HG03571 (cell line): ENCODE measurements around the gene TEX261.

Experiments
- ATAC-seq: cut with Tn5 transposase; IDR thresholded peaks from one replicate; pipeline ENCODE4 v1.9.1; 2021; ENCODE audit not compliant: unreplicated experiment

Gene TEX261

DNA sequence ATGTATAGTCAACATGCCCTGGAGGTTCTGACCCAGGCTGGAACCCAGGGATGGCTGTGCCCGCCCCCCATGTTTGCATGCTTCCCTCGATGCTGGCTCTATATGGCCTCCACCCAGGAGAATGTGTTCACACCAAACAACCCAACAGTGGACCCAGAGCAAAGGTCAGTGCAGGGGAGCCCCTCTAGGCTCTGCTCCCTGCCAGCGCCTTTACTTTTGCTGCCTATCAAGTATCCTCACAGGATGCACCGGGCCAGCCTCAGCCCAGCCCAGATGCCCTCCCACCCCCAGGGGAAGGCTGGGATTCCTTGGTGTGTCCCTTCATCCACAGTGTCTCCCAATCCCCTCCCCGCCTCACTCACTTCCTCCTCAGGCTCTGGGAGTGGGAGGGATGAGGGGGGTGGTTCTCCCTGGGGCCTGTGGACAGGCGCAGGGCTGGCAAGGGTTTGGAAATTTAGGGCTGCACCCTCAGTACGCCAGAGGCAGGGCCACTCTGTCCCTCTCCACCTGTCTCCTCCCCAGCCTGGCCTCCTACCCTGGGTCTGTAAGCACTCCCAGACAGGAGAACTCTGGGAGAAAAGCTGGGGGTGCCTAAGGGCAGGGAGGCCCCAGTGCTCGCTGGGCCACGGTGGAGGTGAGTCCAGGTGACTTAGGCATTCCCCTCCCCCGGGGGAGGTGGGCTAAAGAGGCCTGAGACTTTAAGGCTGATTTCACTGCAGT lies 56.6 kb downstream of the TEX261 start:
- ATAC-seq: no peak

DNA sequence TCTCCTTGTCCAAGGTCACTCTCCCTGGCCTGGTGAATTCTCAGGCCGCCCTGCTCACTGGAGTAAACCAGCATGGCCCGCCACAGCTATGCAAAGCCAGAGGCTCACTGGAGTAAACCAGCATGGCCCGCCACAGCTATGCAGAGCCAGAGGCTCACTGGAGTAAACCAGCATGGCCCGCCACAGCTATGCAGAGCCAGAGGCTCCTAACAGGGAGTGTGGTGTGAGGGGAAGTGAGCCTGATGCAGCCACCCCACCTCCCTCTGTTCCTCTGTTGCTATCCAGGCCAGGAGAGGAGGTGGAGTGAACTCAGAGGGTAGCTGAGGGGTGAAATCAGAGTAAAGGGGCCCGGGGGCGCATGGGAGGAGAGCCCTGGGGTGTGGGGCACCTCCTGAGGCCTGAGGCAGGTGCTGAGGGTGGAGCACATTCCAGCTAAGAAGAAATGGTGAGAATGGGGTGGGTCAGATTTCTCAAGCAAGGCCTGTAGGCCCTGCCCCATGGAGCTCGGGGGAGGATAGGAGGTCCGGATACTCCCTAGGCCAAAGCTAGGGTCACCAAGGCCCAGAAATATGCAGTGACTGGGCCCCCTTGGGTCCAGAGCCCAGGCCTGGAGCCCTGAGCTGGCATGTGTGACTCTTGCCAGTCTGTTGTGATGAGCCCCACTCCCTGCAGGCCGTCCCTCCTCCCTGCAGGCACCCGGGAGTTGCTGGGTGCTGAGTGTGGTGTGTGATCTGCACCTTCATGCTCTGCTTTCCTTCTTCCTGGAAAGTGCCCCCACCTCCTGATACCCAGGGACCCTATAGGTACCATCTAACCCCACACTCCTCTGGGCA lies 57.5 kb downstream of the TEX261 start:
- ATAC-seq: no peak

DNA sequence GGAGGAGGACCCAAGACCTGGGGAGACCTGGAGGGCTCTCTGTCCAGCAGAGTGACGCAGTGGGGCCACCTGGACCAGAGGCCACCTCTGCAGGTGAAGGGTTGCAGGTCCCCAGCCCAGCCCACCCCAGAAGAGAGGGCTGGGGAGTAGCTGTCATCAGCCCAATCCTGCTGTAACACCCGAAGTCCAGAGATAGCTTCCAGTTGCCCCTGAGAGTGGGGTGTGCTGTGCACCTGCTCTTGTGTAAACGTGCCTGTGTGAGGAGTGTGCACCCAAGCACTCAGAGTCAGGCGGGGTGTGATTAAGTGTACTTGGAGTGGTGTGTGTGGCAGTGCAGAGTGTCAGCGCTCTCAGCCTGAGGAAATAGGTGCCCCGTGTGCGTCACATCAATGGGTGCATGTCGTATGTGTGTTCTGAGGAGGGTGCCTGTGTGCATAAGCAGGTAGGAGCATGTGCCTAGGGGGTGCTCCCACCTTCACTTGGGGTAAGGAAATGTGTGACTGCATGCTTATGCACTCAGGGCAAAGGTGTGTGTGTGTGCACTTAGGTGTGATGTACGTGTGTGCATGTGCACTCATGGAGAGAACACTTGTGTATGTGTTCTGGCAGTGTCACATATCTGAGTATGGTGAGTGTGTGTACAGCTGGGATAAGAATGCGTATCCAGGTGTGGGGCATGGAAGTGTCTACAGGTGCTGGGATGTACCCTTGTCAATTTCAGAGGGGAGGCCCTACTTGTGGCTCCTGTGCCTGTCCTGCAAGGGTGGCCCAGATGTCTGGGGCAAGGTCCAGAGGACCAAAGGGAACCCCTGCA lies 58.3 kb downstream of the TEX261 start:
- ATAC-seq: no peak
